Natural killer cell (primary cell): Measurements from ENCODE around the gene TCTN3. TPM values are rescaled to one million over a fixed set of nuclear protein-coding genes. Genes with fewer than 3 reads are reported as not detected.
A peak's percentile ranks its signal among the peaks of the same experiment; 100 is the strongest.

Experiments used
- ATAC-seq, 3 donors: fragments of 150-1000 bp in 2 of 3; fragments of 200-7000 bp in 1 of 3; cut with Tn5 transposase; 1 replicate in 1 of 3; 2 replicates in 2 of 3; pipeline ENCODE4 v1.10.0; 2021; ENCODE audit warnings: mild to moderate bottlenecking in 2 of 3, moderate library complexity in 2 of 3
- DNase-seq, 2 donors: peaks; one replicate each; pipeline versions ENCODE4 v3.0.0 to v3.0.0-alpha.2; 2013 to 2021; ENCODE audit warnings: mixed read lengths in 1 of 2
- H3K27ac ChIP-seq: one replicate; pipeline ENCODE4 v1.5.1; 2013; ENCODE audit warnings: mild to moderate bottlenecking, low read length
- H3K27me3 ChIP-seq: one replicate; pipeline ENCODE4 v1.6.1; 2013; ENCODE audit warnings: low read length; ENCODE audit not compliant: control insufficient read depth, insufficient read depth
- H3K36me3 ChIP-seq: one replicate; pipeline ENCODE4 v1.6.1; 2013; ENCODE audit warnings: low read length; ENCODE audit not compliant: control insufficient read depth, insufficient read depth
- H3K4me1 ChIP-seq: one replicate; pipeline ENCODE4 v1.6.1; 2013; ENCODE audit warnings: low read length; ENCODE audit not compliant: control insufficient read depth, insufficient read depth
- H3K4me3 ChIP-seq: one replicate; pipeline ENCODE4 v1.5.1; 2013; ENCODE audit warnings: low read length
- H3K9me3 ChIP-seq: one replicate; pipeline ENCODE4 v1.6.1; 2013; ENCODE audit warnings: low read length; ENCODE audit not compliant: control insufficient read depth, insufficient read depth
- H3K27ac Mint-ChIP-seq, 2 donors: one replicate each; pipeline ENCODE4 v1.8.0; 2022; ENCODE audit warnings: mild to moderate bottlenecking in 2 of 2, mixed read lengths in 2 of 2, moderate library complexity in 1 of 2
- H3K27me3 Mint-ChIP-seq, 2 donors: one replicate each; pipeline ENCODE4 v1.8.0; 2022; ENCODE audit warnings: low read depth in 2 of 2, mixed read lengths in 2 of 2
- H3K36me3 Mint-ChIP-seq: one replicate; pipeline ENCODE4 v1.8.0; 2022; ENCODE audit warnings: mixed read lengths
- H3K4me1 Mint-ChIP-seq, 2 donors: one replicate each; pipeline ENCODE4 v1.8.0; 2022; ENCODE audit warnings: mixed read lengths in 2 of 2
- H3K4me3 Mint-ChIP-seq: one replicate; pipeline ENCODE4 v1.8.0; 2022; ENCODE audit warnings: mild to moderate bottlenecking, moderate library complexity, mixed read lengths
- H3K9me3 Mint-ChIP-seq, 2 donors: one replicate each; pipeline ENCODE4 v1.8.0; 2022; ENCODE audit warnings: mixed read lengths in 2 of 2
- WGBS: methylation state at CpG from one replicate; pipeline ENCODE4 v1.1.7; 2013; ENCODE audit warnings: missing lambda C conversion rate; ENCODE audit not compliant: insufficient coverage; 5-methylcytosine and 5-hydroxymethylcytosine counted together
- intact Hi-C: fragments of 100-400 bp; cut with micrococcal nuclease; formaldehyde crosslinking; loops from one replicate; pipeline ENCODE4 v1.14.2; 2022
- total RNA-seq, 4 donors: library from RNA; stranded (reverse); fragments of 120-200 nt in 1 of 4; gene quantifications; one replicate each; pipeline versions ENCODE4 v1.2.3 to v1.2.4, GENCODE V29; 2013 to 2022
- TF ChIP-seq, protein P1 (sequence below): fragments of 200-600 bp; IDR thresholded peaks from one replicate; pipeline ENCODE4 v1.8.0; 2022; ENCODE audit warnings: antibody characterized with exemption

Gene TCTN3
- total RNA-seq, 3 donors from 2014 or later (not counting 1 experiment from before 2014, with no cell fraction given), result 15.3 to 20.6 (median 15.8) TPM

- no peak for ATAC-seq
- DNase-seq, result no peak
- Mint-ChIP-seq H3K4me1 (no peaks in the 10 kb centered on the region), H3K27ac (no peak overlapping the region), H3K4me3 (no peak overlapping the region), H3K27me3 (no peaks in the 10 kb centered on the region), H3K9me3 (no peaks in the 10 kb centered on the region), H3K36me3 (peaks cover 11% of the 10 kb centered on the region)
- WGBS, result 95% methylated on average over 1 of the region's 1 CpG
- TF ChIP-seq, protein P1, sequence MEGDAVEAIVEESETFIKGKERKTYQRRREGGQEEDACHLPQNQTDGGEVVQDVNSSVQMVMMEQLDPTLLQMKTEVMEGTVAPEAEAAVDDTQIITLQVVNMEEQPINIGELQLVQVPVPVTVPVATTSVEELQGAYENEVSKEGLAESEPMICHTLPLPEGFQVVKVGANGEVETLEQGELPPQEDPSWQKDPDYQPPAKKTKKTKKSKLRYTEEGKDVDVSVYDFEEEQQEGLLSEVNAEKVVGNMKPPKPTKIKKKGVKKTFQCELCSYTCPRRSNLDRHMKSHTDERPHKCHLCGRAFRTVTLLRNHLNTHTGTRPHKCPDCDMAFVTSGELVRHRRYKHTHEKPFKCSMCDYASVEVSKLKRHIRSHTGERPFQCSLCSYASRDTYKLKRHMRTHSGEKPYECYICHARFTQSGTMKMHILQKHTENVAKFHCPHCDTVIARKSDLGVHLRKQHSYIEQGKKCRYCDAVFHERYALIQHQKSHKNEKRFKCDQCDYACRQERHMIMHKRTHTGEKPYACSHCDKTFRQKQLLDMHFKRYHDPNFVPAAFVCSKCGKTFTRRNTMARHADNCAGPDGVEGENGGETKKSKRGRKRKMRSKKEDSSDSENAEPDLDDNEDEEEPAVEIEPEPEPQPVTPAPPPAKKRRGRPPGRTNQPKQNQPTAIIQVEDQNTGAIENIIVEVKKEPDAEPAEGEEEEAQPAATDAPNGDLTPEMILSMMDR, result no peak
- intact Hi-C loops, result no loop called here
- H3K4me3 ChIP-seq, result no peak overlapping the region
- H3K9me3 ChIP-seq, result no peaks in the 10 kb centered on the region
- H3K27ac ChIP-seq, result no peak overlapping the region
- H3K36me3 ChIP-seq, result peaks cover 10% of the 10 kb centered on the region
- no peaks in the 10 kb centered on the region for H3K4me1 ChIP-seq
- no peaks in the 10 kb centered on the region for H3K27me3 ChIP-seq
Measured at GRCh38 chr10:95663496-95663895, 30.2 kb downstream of the TCTN3 start.

GRCh38 chr10:95661818-95662217 lies 31.9 kb downstream of the TCTN3 start:
- H3K9me3 ChIP-seq, result no peaks in the 10 kb centered on the region
- intact Hi-C loops, result no loop called here
- peaks cover 7% of the 10 kb centered on the region for H3K4me1 ChIP-seq
- H3K27ac ChIP-seq, result no peak overlapping the region
- TF ChIP-seq, protein P1, result no peak
- no peak for DNase-seq
- Mint-ChIP-seq H3K9me3 (no peaks in the 10 kb centered on the region), H3K27me3 (no peaks in the 10 kb centered on the region), H3K4me3 (no peak overlapping the region), H3K27ac (no peak overlapping the region), H3K36me3 (no peaks in the 10 kb centered on the region), H3K4me1 (peaks cover 2 to 3% of the 10 kb centered on the region in 2 donors)
- 100% methylated on average over 1 of the region's 1 CpG for WGBS
- peaks cover 9% of the 10 kb centered on the region for H3K36me3 ChIP-seq
- no peaks in the 10 kb centered on the region for H3K27me3 ChIP-seq
- no peak overlapping the region for H3K4me3 ChIP-seq
- no peak for ATAC-seq

- ATAC-seq, result no peak
- Histone ChIP-seq H3K27me3 (no peaks in the 10 kb centered on the region), H3K4me1 (peaks cover 18% of the 10 kb centered on the region), H3K4me3 (no peak overlapping the region), H3K27ac (no peak overlapping the region), H3K36me3 (peaks cover 9% of the 10 kb centered on the region), H3K9me3 (no peaks in the 10 kb centered on the region)
- no peaks in the 10 kb centered on the region for H3K27me3 Mint-ChIP-seq
- H3K9me3 Mint-ChIP-seq, result no peaks in the 10 kb centered on the region
- no peak overlapping the region for H3K27ac Mint-ChIP-seq
- TF ChIP-seq, protein P1, result no peak
- no peak for DNase-seq
- peaks cover 16 to 18% of the 10 kb centered on the region in 2 donors for H3K4me1 Mint-ChIP-seq
- intact Hi-C loops, result no loop called here
- no peaks in the 10 kb centered on the region for H3K36me3 Mint-ChIP-seq
- no peak overlapping the region for H3K4me3 Mint-ChIP-seq
Measured at GRCh38 chr10:95660283-95660682, 33.4 kb downstream of the TCTN3 start.

- H3K4me3 Mint-ChIP-seq, result peak overlapping the region; percentile 99
- TF ChIP-seq, protein P1, result no peak
- no peaks in the 10 kb centered on the region for H3K36me3 Mint-ChIP-seq
- H3K27ac Mint-ChIP-seq, result no peak overlapping the region
- intact Hi-C loops, result loop anchor here (2.0 kb wide), 1 partner anchor 38 kb away; no protein-coding TSS in a partner anchor
- no peak overlapping the region for H3K27ac ChIP-seq
- peaks cover 4% of the 10 kb centered on the region for H3K36me3 ChIP-seq
- ATAC-seq, result no peak
- no peaks in the 10 kb centered on the region for H3K9me3 ChIP-seq
- no peaks in the 10 kb centered on the region for H3K27me3 ChIP-seq
- H3K4me3 ChIP-seq, result peak overlapping the region; percentile 49
- H3K4me1 Mint-ChIP-seq, result peaks cover 21 to 24% of the 10 kb centered on the region in 2 donors
- peaks cover 18% of the 10 kb centered on the region for H3K4me1 ChIP-seq
- DNase-seq, result no peak
- H3K9me3 Mint-ChIP-seq, result no peaks in the 10 kb centered on the region
- no peaks in the 10 kb centered on the region for H3K27me3 Mint-ChIP-seq
- WGBS, result 100% methylated on average over 1 of the region's 1 CpG
Measured at GRCh38 chr10:95657250-95657649, 36.5 kb downstream of the TCTN3 start.
